HL-60 (cell line): ENCODE data around the gene GRM2.

Experiments used
- GABPA ChIP-seq: IDR thresholded peaks from 2 replicates; pipeline ENCODE4 v1.6.1; 2012; ENCODE audit warnings: low read depth
- POLR2AphosphoS5 ChIP-seq: IDR thresholded peaks from 2 replicates; pipeline ENCODE4 v1.6.1; 2012; ENCODE audit warnings: low read depth
- SPI1 ChIP-seq: IDR thresholded peaks from 2 replicates; pipeline ENCODE4 v1.6.1; 2012; ENCODE audit warnings: low read depth, mild to moderate bottlenecking, borderline replicate concordance
- TF ChIP-seq, protein P1 (sequence below): IDR thresholded peaks from one replicate; pipeline ENCODE4 v1.5.1; 2011; ENCODE audit warnings: low read length, control low read depth, inconsistent platforms; ENCODE audit not compliant: insufficient read depth
- TF ChIP-seq, protein P2 (sequence below): IDR thresholded peaks from 2 replicates; pipeline ENCODE4 v1.6.1; 2012; ENCODE audit warnings: low read depth; ENCODE audit not compliant: insufficient replicate concordance

DNA sequence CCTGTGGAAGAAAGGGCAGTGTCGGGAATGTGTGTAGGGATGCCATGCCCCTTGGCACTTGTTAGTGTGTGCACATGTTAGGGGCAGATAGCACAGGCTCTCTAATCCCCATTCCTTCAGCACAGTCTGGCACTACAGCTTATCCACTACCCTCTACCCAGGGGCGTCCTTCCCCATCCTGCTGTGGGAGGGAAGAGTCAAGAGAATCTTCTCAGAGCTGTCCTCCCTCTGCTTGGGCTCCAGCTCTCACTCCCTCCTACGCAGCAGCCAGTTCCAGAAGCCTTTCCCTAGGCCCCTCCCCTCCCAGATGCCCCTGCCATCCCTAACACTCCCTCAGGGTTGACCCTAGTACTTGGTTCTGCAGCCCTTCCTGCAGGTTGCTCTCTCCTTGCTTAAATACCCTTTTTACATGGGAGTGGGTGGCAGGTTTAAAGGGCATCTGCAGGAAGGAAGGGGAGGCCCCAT is 815 bp upstream of the GRM2 start:
- TF ChIP-seq GABPA (no peak), POLR2AphosphoS5 (no peak), SPI1 (no peak)
- TF ChIP-seq, protein P1, sequence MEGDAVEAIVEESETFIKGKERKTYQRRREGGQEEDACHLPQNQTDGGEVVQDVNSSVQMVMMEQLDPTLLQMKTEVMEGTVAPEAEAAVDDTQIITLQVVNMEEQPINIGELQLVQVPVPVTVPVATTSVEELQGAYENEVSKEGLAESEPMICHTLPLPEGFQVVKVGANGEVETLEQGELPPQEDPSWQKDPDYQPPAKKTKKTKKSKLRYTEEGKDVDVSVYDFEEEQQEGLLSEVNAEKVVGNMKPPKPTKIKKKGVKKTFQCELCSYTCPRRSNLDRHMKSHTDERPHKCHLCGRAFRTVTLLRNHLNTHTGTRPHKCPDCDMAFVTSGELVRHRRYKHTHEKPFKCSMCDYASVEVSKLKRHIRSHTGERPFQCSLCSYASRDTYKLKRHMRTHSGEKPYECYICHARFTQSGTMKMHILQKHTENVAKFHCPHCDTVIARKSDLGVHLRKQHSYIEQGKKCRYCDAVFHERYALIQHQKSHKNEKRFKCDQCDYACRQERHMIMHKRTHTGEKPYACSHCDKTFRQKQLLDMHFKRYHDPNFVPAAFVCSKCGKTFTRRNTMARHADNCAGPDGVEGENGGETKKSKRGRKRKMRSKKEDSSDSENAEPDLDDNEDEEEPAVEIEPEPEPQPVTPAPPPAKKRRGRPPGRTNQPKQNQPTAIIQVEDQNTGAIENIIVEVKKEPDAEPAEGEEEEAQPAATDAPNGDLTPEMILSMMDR, result no peak
- TF ChIP-seq, protein P2, sequence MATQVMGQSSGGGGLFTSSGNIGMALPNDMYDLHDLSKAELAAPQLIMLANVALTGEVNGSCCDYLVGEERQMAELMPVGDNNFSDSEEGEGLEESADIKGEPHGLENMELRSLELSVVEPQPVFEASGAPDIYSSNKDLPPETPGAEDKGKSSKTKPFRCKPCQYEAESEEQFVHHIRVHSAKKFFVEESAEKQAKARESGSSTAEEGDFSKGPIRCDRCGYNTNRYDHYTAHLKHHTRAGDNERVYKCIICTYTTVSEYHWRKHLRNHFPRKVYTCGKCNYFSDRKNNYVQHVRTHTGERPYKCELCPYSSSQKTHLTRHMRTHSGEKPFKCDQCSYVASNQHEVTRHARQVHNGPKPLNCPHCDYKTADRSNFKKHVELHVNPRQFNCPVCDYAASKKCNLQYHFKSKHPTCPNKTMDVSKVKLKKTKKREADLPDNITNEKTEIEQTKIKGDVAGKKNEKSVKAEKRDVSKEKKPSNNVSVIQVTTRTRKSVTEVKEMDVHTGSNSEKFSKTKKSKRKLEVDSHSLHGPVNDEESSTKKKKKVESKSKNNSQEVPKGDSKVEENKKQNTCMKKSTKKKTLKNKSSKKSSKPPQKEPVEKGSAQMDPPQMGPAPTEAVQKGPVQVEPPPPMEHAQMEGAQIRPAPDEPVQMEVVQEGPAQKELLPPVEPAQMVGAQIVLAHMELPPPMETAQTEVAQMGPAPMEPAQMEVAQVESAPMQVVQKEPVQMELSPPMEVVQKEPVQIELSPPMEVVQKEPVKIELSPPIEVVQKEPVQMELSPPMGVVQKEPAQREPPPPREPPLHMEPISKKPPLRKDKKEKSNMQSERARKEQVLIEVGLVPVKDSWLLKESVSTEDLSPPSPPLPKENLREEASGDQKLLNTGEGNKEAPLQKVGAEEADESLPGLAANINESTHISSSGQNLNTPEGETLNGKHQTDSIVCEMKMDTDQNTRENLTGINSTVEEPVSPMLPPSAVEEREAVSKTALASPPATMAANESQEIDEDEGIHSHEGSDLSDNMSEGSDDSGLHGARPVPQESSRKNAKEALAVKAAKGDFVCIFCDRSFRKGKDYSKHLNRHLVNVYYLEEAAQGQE, result no peak
